Measurements from ENCODE around the gene RAMACL. TPM values are rescaled to one million over a fixed set of nuclear protein-coding genes. Genes with fewer than 3 reads are reported as not detected.

The RAMACL gene
- total and polyA plus RNA-seq, 2 donors (not counting 1 experiment from before 2014, with no cell fraction given) = 2.7 TPM; not detected in 1

GRCh38 chr6:166626177-166627032 is 39.9 kb upstream of the RAMACL start:
- Histone ChIP-seq H3K27ac (ENCODE audit: low read length in 2 of 2) (no peak overlapping the region), H3K9ac (ENCODE audit: low read length) (peak overlapping the region; percentile 70), H3K27me3 (replicated peaks in 1 of 4; ENCODE audit: control extremely low read depth in 1 of 4, control insufficient read depth in 3 of 4, insufficient read depth in 4 of 4, low read length in 3 of 4) (peaks cover 0 to 38% (median 21%) of the 10 kb centered on the region in 4 experiments), H3K9me3 (ENCODE audit: control extremely low read depth in 1 of 3, control insufficient read depth in 2 of 3, insufficient read depth in 1 of 3, low read length in 2 of 3) (peaks cover 0 to 6% (median 0%) of the 10 kb centered on the region in 3 donors), H2AFZ (ENCODE audit: insufficient read depth, low read depth, low read length, poor library complexity, severe bottlenecking) (peak overlapping the region; percentile 77), H4K20me1 (ENCODE audit: control insufficient read depth, insufficient read depth, low read length, poor library complexity, severe bottlenecking) (no peaks in the 10 kb centered on the region), H3K79me2 (ENCODE audit: control insufficient read depth, insufficient read depth, low read length) (no peaks in the 10 kb centered on the region), H3K4me3 (ENCODE audit: control extremely low read depth in 1 of 5, extremely low read depth in 1 of 5, insufficient read depth in 1 of 5, low read depth in 2 of 5, low read length in 4 of 5) (peak overlapping the region; percentile 47 to 78 (median 58)), H3K36me3 (replicated peaks in 1 of 2; ENCODE audit: control extremely low read depth in 1 of 2, control insufficient read depth in 1 of 2, extremely low read depth in 1 of 2, insufficient read depth in 2 of 2, low read length in 1 of 2) (no peaks in the 10 kb centered on the region), H3K4me2 (replicated peaks; ENCODE audit: low read depth, low read length, poor library complexity, severe bottlenecking) (peak overlapping the region; percentile 96), H3K4me1 (ENCODE audit: control insufficient read depth in 2 of 2, insufficient read depth in 2 of 2, low read length in 2 of 2) (peaks cover 18 to 19% of the 10 kb centered on the region in 2 donors)
- ATAC-seq (ENCODE audit: low read depth) (no peak), DNase-seq (peak; percentile 56)
- 5% methylated on average over 66 of the region's 66 CpGs for WGBS (ENCODE audit: insufficient coverage)
- intact Hi-C loops (cut with micrococcal nuclease) = loop anchor here (1.0 to 10.0 kb wide), 12 partner anchors 38 to 1202 kb away; partner anchors contain the start of genes CEP43, GPR31, RNASET2 and SFT2D1
- Mint-ChIP-seq H3K4me3 (peak overlapping the region; percentile 81), H3K9me3 (ENCODE audit: insufficient read depth) (no peaks in the 10 kb centered on the region), H3K27me3 (peaks cover 13% of the 10 kb centered on the region), H3K4me1 (peaks cover 27% of the 10 kb centered on the region), H3K27ac (peak overlapping the region; percentile 28)
- ChIA-PET POLR2A (interaction anchor here (1.0 to 1.1 kb wide), 2 partner anchors 37 to 38 kb away, joined by 4 to 6 read pairs; no protein-coding TSS in a partner anchor), CTCF (interaction anchor here (1.3 to 1.9 kb wide), 3 partner anchors 38 to 225 kb away, joined by 3 to 10 read pairs (median 3); no protein-coding TSS in a partner anchor)
- TF ChIP-seq EZH2 (IDR thresholded peaks at IDR 0.05; ENCODE audit: borderline replicate concordance, insufficient read depth, low read depth, low read length, poor library complexity, severe bottlenecking) (no peak), CTCF (IDR thresholded peaks at IDR 0.05) (no peak)

- Histone ChIP-seq H2AFZ (ENCODE audit: insufficient read depth, low read depth, low read length, poor library complexity, severe bottlenecking) (no peak overlapping the region), H3K4me1 (ENCODE audit: control insufficient read depth in 2 of 2, insufficient read depth in 2 of 2, low read length in 2 of 2) (peaks cover 18 to 19% of the 10 kb centered on the region in 2 donors), H3K79me2 (ENCODE audit: control insufficient read depth, insufficient read depth, low read length) (no peaks in the 10 kb centered on the region), H3K4me3 (ENCODE audit: control extremely low read depth in 1 of 5, extremely low read depth in 1 of 5, insufficient read depth in 1 of 5, low read depth in 2 of 5, low read length in 4 of 5) (no peak overlapping the region), H3K27me3 (replicated peaks in 1 of 4; ENCODE audit: control extremely low read depth in 1 of 4, control insufficient read depth in 3 of 4, insufficient read depth in 4 of 4, low read length in 3 of 4) (peaks cover 0 to 29% (median 19%) of the 10 kb centered on the region in 4 experiments), H3K27ac (ENCODE audit: low read length in 2 of 2) (no peak overlapping the region), H3K36me3 (replicated peaks in 1 of 2; ENCODE audit: control extremely low read depth in 1 of 2, control insufficient read depth in 1 of 2, extremely low read depth in 1 of 2, insufficient read depth in 2 of 2, low read length in 1 of 2) (no peaks in the 10 kb centered on the region), H3K9ac (ENCODE audit: low read length) (no peak overlapping the region), H3K9me3 (ENCODE audit: control extremely low read depth in 1 of 3, control insufficient read depth in 2 of 3, insufficient read depth in 1 of 3, low read length in 2 of 3) (peaks cover 0 to 6% (median 0%) of the 10 kb centered on the region in 3 donors), H3K4me2 (replicated peaks; ENCODE audit: low read depth, low read length, poor library complexity, severe bottlenecking) (no peak overlapping the region), H4K20me1 (ENCODE audit: control insufficient read depth, insufficient read depth, low read length, poor library complexity, severe bottlenecking) (no peaks in the 10 kb centered on the region)
- ATAC-seq (ENCODE audit: low read depth) (no peak), DNase-seq (no peak)
- no peaks in the 10 kb centered on the region for H3K9me3 Mint-ChIP-seq (ENCODE audit: insufficient read depth)
- H3K27ac Mint-ChIP-seq = no peak overlapping the region
- peaks cover 26% of the 10 kb centered on the region for H3K4me1 Mint-ChIP-seq
- ChIA-PET CTCF (no interaction called here), POLR2A (no interaction called here)
- WGBS (ENCODE audit: insufficient coverage) = 100% methylated on average over 2 of the region's 5 CpGs
- TF ChIP-seq CTCF (IDR thresholded peaks at IDR 0.05) (no peak), EZH2 (IDR thresholded peaks at IDR 0.05; ENCODE audit: borderline replicate concordance, insufficient read depth, low read depth, low read length, poor library complexity, severe bottlenecking) (no peak)
- peaks cover 9% of the 10 kb centered on the region for H3K27me3 Mint-ChIP-seq
- peak overlapping the region; percentile 81 for H3K4me3 Mint-ChIP-seq
- intact Hi-C loops (cut with micrococcal nuclease) = loop anchor here (5.0 to 10.0 kb wide), 4 partner anchors 129 to 529 kb away; partner anchors contain the start of gene GPR31
Measured at GRCh38 chr6:166625356-166625755, 38.9 kb upstream of the RAMACL start.
